GM10847 (cell line): ENCODE measurements around the gene SPSB3.

Experiments used
- POLR2A ChIP-seq: IDR thresholded peaks from 2 replicates; pipeline ENCODE4 v1.6.1; 2011; ENCODE audit not compliant: insufficient read length; ENCODE audit errors: extremely low read depth

The SPSB3 gene

DNA sequence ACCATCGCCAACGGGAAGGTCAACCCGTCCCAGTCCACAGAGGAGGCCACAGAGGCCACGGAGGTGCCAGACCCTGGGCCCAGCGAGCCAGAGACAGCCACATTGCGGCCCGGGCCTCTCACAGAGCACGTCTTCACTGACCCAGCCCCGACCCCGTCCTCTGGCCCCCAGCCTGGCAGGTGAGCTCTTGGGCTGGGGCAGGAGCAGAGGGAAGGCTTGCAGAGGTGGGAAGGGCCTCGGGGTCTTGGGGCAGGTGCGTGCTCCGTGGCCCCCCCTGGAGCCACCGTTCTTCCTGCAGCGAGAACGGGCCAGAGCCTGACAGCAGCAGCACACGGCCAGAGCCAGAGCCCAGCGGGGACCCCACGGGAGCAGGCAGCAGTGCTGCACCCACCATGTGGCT is 16.1 kb downstream of the SPSB3 start:
- TF ChIP-seq POLR2A, result no peak

DNA sequence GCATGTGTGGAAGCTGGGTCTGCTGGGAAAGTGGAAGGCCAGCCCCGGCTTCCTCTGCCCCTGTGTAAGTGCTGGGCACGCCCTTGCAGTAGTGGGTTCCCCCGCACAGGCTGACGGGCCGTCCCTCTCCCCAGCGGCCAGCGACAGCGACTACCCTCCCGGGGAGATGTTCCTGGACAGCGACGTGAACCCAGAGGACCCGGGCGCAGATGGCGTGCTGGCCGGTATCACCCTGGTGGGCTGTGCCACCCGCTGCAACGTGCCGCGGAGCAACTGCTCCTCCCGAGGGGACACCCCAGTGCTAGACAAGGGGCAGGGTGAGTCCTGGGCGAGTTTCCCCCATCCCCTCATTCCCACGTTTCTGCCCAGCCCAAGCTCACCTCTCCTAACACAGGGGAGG is 16.5 kb downstream of the SPSB3 start:
- no peak for TF ChIP-seq POLR2A

DNA sequence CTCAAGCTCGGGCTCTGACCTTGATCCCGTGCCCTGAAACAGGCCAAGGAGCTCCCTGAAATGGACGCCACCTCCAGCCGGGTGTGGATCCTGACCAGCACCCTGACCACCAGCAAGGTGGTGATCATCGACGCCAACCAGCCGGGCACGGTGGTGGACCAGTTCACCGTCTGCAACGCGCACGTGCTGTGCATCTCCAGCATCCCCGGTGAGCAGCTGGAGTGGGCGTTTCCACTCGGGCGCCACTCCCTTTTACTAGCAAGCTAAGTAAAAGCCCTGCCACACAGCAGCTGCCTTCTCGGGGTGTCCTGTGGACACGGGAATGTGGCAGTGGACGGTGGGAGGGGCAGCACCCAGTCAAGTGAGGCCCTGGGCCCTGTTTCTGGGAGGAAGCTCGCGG is 17.4 kb downstream of the SPSB3 start:
- no peak for TF ChIP-seq POLR2A

DNA sequence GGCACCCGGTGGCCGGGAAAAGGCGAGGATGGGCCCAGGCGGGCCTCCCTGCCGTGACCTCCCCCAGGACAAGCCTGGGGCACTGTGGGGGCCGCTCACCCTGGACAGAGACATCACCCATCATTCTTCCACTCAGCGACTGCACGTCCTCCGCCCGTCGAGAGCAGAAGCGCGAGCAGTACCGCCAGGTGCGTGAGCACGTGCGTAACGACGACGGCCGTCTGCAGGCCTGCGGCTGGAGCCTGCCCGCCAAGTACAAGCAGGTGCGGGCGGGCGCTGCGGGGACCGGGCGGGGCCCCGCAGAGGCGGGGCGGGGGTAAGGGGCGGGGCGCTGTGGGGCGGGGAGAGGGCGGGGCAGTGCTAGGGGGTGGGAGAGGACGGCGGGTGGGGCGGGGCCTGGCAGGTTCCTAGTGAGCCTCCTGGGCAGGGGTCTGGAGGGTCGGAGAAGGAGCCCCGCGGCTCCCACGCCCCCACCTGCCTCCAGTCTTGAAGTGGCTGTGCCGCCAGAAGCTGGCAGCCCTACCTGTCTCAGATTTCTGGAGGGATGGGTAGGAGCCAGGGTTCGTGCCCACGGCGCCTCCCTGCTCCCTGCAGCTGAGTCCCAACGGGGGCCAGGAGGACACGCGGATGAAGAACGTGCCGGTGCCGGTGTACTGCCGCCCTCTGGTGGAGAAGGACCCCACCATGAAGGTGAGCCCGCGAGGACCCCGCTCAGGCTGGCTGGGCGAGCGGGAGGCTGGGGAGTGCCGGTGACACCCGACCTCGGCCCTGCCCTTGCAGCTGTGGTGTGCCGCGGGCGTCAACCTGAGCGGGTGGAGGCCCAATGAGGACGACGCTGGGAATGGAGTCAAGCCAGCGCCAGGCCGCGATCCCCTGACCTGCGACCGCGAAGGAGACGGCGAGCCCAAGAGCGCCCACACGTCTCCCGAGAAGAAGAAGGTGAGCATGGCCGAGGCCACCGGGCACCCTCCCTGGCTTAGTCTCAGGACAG is 18.6 kb downstream of the SPSB3 start:
- TF ChIP-seq POLR2A, result no peak

DNA sequence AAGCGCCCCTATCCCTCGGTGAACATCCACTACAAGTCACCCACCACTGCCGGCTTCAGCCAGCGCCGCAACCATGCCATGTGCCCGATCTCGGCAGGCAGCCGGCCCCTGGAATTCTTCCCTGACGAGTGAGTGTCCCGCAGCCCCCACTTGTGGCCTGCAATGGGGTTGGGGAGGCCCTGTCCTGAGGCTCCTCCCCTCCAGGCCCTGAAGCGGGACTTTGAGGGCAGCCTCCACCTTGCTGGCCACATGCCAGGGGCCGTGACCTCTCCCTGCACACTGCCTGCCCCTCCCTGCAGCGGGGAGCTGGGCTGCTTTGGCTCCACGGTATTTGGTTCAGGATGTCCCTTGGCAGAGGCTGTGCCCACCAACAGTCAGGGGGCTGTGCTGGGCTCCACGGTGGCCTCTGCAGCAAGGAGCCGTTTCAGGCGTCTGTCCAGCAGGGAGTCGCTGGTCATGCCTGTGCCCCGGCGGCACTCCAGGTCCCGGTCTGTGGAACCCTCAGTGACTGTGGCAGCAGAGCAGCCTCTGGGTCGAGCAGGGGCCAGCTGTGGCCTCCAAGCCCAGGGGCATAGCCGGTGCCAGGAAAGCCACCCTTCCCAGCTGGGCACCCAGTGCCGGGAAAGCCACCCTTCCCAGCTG is 19.4 kb downstream of the SPSB3 start:
- TF ChIP-seq POLR2A, result no peak

DNA sequence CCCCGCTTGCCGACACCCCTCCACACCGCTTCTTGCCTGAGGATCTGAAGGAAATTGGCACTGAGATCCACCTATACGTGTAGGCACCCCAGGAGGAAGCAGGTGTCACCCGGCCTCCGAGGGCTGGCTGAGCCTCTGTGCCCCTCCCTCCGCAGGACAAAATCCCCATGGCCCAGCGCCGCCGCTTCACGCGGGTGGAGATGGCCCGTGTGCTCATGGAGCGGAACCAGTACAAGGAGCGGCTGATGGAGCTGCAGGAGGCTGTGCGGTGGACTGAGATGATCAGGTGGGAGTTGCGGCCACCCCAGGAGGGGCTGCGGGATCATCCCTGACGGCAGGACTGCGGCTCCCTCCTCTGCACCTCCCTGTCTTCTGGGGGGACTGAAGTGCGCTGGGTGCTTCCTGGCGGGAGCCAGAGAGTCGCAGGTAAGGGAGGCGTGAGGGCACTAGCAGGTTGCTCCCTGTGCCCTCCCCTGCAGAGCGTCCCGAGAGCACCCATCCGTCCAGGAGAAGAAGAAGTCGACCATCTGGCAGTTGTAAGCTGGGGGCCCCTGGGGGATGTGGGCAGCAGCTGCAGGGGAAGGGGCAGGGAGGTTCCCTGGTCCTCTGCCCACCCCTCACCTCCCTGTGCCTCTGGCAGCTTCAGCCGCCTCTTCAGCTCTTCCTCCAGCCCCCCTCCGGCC is 20.0 kb downstream of the SPSB3 start:
- no peak for TF ChIP-seq POLR2A

DNA sequence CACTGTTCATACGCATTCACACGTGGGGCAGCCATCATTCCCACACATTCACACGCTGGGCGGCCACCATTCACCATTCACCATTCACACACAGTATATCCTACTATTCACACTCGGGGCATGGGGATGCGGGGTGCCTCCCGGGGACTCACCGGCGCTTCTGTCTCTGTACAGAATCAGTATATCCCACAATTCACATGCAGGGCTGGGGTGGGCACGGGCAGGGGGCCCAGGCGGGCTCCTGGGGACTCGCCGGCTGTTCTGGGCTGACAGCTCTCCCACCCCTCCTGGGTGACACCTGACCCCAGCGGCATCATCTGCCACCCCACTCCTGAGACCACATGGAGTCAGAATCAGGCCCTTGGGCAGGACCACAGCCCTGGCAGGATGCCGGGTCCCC is 20.6 kb downstream of the SPSB3 start:
- no peak for TF ChIP-seq POLR2A

DNA sequence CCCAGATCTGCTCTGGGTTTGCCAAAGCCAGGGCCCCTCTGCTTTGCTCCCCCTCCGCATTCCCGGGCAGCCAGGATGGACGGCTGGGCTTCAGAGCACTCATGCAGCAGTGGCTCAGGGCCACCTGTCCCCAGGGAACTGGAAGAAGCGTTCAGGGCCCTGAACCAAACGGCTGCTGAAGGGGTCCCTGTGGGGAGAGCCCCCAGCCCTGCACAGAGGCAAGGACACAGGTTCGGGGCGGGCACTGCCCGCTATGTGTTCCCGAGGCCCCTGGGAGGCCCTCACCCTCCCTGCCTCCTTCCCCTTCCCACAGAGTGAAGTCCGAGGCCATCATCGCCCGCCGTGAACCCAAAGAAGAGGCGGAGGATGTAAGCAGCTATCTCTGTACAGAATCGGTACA is 21.5 kb downstream of the SPSB3 start:
- no peak for TF ChIP-seq POLR2A

DNA sequence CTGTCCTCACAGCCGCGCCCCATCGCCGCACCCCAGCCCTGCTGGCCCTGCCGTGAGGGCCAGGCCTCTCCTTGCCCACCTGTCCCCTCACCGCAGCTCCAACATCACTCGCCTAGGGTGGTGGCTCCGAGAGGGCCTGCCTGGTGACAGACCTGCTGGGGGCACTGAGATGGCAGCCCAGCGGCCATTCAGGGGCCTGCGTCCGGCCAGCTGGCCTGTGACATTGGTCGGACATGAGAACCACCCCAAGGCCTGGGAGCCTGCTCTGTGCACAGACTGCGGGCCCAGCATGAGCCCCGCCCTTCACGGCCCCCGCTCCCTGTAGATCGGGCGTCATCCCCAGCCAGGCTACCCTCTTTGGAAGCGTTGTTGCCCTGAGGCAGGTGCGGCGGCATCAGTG is 22.9 kb downstream of the SPSB3 start:
- TF ChIP-seq POLR2A, result no peak

DNA sequence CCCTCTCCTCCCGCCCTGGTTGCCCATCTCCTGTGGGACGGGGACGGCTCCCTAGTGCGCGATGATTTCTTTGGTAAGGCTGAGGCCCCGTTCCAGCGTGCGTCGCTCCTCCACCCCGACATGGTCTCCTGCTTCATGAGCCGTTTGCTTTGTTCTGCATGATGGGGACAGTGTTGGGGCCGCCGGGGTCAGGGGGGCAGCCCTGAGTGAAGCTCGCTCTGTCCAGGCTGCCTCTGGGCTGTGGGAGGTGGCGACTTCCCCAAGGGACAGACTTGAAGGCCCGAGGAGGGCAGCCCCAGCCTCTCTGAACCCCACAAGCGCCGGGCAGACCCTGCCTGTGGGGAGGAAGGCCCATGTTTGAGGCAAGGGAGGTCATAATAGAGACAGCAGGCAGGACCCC is 23.4 kb downstream of the SPSB3 start:
- TF ChIP-seq POLR2A, result no peak

DNA sequence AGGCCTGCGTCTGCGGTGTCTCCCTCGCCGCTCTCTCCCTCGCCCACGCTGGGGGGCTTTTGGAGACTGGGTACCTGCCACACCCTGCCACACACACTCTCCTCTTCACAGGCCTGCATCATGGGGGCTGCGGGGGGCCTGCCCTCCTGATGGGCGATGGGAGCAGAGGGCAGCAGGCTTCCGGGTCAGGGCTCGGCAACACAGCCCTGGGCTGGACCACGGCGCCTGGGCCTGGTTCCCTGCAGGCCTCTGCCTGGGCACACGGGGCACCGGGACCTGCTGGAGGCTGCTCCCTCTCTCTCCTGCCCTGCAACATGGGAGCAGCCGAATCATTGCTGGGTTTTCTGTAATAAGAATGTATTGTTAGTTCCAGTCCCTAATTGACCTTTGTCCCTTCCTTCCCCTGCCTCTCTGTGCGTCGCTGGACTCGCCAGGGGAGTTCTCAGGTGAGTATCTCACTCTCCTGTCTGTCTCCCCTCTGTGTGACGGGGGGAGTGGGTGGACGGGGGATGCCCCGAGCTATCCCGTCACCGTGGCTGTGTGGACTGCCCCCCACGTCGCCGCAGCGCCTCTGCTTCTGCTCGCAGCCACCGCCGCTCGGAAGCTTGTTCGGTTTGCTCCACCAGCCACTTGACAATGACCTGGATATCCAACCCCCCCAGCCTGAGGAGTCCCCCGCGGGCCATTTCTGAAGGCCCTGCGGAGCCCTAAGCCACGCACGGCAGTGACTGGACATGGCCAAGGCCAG is 24.5 kb downstream of the SPSB3 start:
- TF ChIP-seq POLR2A, result no peak

DNA sequence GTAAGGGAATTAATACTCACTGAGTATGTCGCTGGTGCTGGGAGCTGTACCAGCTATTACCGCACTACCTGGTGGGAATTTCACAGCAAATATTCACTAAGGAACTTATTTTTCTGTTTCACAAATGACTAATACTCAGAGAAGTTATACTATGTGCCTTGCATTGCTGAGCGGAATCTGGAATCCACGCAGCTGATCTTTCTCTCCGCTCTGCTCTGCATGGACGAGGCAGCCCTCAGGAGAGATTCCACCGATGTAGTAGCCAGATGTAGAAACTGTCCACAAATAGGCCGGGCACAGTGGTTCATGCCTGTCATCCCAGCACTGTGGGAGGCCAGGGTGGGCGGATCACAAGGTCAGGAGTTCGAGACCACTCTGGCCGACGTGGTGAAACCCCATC is 28.2 kb downstream of the SPSB3 start:
- TF ChIP-seq POLR2A, result no peak

DNA sequence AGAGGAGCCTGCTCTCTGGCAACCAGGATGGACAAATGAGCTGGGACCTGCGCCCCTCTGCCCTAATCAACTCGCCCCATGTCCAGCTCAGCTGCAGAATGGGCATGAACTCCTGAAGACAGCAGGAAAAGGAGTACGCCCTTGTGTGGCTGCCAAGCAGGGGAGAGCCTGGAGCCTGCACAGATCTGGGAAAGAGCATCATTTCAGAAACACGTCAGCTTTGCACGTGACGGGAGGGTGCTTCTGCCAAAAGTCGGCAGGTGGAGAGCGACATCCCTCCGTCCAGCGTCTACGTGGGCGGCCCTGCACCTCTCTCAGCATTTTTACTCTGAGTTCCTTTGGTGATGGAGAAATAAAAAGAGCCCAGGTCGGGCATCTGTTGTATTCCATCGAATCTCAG is 29.5 kb downstream of the SPSB3 start:
- TF ChIP-seq POLR2A, result no peak

DNA sequence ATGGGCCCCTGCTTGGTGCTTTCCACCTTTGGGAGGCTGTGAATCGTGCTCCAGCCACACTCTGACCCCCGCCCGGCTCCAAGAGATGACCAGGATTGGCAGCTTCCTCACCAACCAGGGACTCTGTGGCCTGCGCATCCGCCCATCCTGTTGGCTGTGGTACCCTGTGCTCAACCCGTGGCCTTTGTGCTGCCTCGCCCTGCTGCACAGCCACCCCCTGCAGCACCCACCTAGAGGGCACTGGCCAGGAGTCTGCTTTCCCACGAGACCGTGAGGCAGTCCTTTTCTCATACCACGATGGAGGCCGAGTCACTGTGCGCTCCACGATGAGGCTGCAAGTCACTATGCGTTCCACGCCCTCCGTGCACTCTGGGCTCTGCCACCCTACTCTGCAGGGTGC is 30.4 kb downstream of the SPSB3 start:
- no peak for TF ChIP-seq POLR2A

DNA sequence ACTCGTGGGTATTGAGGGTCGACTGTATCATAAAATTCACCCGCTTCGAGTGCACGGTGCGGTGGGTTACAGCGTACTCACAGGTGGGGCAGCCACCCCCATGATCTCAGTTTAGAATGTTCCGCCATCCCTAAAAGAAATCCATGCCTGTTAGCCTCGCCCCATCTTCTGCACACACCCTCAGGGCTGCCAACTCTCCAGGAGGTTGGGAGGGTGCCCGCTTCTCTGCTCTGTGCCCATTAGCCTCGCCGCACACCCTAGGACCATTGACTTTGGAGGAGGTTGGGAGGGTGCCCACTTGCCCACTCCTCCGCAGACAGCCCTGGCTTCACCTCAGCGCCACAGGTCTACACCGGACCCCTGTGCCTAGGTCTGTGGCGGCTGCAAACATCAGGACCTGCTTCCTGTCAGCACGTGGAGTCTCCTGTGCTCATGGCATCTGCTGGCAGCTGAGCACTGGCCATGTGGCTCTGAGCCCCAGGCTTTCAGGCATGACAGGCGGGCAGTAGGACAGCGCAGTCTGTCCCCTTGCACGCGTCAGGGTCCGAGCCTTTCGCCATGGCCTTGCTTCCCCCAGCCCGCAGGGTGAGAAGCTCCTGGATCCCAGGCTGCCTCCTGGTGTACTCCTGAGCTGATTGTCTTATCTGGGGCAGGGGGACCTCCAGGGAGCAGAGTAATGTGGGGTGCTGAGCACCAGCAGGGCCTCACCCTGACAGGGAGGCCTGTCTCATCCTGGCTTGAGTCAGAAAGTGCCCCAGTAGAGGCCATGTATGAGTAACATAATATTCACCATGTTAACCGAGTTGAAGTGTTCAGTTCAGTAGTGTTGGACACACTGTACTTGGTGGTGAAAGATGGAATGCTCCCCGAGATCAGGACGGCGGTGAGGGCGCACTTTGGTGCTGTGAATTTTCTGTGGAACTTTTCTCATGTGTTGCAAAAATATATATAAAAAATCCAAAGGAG is 32.9 kb downstream of the SPSB3 start:
- TF ChIP-seq POLR2A, result no peak

DNA sequence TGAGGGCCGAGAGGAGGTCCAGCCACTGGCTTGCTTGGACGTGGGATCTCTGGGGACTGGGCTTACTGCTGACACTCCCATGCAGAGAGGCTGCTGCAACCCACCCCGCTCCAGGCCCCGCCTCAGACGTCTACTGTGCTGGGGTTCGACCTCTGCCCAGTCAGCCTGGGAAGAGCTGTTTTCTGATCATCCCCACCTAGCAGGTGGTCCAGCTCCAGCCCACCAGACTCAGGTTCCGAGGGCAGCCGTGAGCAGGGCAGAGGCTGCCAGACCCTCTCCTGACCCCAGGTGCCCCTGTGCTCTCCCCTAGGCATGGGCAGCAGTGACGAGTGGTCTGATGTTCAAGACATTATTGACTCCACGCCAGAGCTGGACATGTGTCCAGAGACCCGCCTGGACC is 34.4 kb downstream of the SPSB3 start:
- TF ChIP-seq POLR2A, result no peak
